Vagina (tissue), 2 donors: ENCODE measurements around the gene KCTD16. TPM values are rescaled to one million over a fixed set of nuclear protein-coding genes. Genes with fewer than 3 reads are reported as not detected.

Experiments
- DNase-seq, 2 donors: peaks; one replicate each; pipeline ENCODE4 v3.0.0-alpha.2; 2017; ENCODE audit errors: extremely low spot score in 2 of 2
- H3K27ac ChIP-seq: fragments of 200-600 bp; sonication (generic); one replicate; pipeline ENCODE4 v1.5.1; 2019
- H3K27me3 ChIP-seq: fragments of 200-600 bp; sonication (generic); one replicate; pipeline ENCODE4 v1.5.1; 2019
- H3K36me3 ChIP-seq, 2 donors: fragments of 200-600 bp; sonication (generic); one replicate each; pipeline ENCODE4 v1.5.1; 2017 to 2019
- H3K4me1 ChIP-seq: fragments of 200-600 bp; sonication (generic); one replicate; pipeline ENCODE4 v1.5.1; 2019
- H3K4me3 ChIP-seq, 2 donors: fragments of 200-600 bp; sonication (generic); 1 replicate in 1 of 2; 2 replicates in 1 of 2; pipeline ENCODE4 v1.5.1; 2016 to 2019
- H3K9me3 ChIP-seq: fragments of 200-600 bp; sonication (generic); one replicate; pipeline ENCODE4 v1.5.1; 2019
- CTCF ChIP-seq, 3 experiments: fragments of 450-650 bp in 2 of 3; fragments of 200-600 bp in 1 of 3; sonication (generic) in 1 of 3; IDR thresholded peaks; one replicate each; pipeline ENCODE4 v1.5.1; 2017 to 2019; ENCODE audit warnings: antibody characterized with exemption in 3 of 3, mild to moderate bottlenecking in 2 of 3, moderate library complexity in 2 of 3
- POLR2A ChIP-seq, 2 donors: fragments of 450-650 bp; IDR thresholded peaks; one replicate each; pipeline ENCODE4 v1.6.1; 2017; ENCODE audit warnings: antibody characterized with exemption in 2 of 2, mild to moderate bottlenecking in 2 of 2, moderate library complexity in 2 of 2
- POLR2AphosphoS5 ChIP-seq, 2 donors: sonication (generic); formaldehyde crosslinking; IDR thresholded peaks; one replicate each; pipeline ENCODE4 v1.9.0; 2017; ENCODE audit warnings: antibody characterized with exemption in 2 of 2, mild to moderate bottlenecking in 2 of 2, low read depth in 1 of 2; ENCODE audit not compliant: insufficient read depth in 1 of 2
- intact Hi-C: fragments of 100-400 bp; cut with DNase I; formaldehyde crosslinking; loops from one replicate; pipeline ENCODE4 v1.15.1; 2023
- total RNA-seq: library from RNA; depleted of rRNA; stranded (reverse); fragments of >200 nt; gene quantifications from one replicate; pipeline ENCODE4 v1.2.3, GENCODE V29; 2016

KCTD16 gene
- total RNA-seq, 1 donor from 2014 or later: 0.25 TPM

- TF ChIP-seq CTCF (IDR thresholded peaks at IDR 0.05) (no peak), POLR2A (IDR thresholded peaks at IDR 0.05) (no peak), POLR2AphosphoS5 (IDR thresholded peaks at IDR 0.05; ENCODE audit: insufficient read depth in 1 of 2, low read depth in 1 of 2) (no peak)
- peaks cover 4% of the 10 kb centered on the region for H3K9me3 ChIP-seq
- DNase-seq: no peak
- no peak overlapping the region for H3K27ac ChIP-seq
- intact Hi-C loops: no loop called here
- no peaks in the 10 kb centered on the region for H3K4me1 ChIP-seq
- H3K27me3 ChIP-seq: no peaks in the 10 kb centered on the region
- no peak overlapping the region for H3K4me3 ChIP-seq
- no peaks in the 10 kb centered on the region for H3K36me3 ChIP-seq
Measured at GRCh38 chr5:144487207-144487606, 316.5 kb downstream of the KCTD16 start.

GRCh38 chr5:144487761-144488160, 317.1 kb downstream of the KCTD16 start:
- no peak overlapping the region for H3K4me3 ChIP-seq
- no peaks in the 10 kb centered on the region for H3K4me1 ChIP-seq
- H3K27ac ChIP-seq: no peak overlapping the region
- intact Hi-C loops: no loop called here
- DNase-seq: no peak
- H3K36me3 ChIP-seq: no peaks in the 10 kb centered on the region
- H3K27me3 ChIP-seq: no peaks in the 10 kb centered on the region
- peaks cover 4% of the 10 kb centered on the region for H3K9me3 ChIP-seq
- TF ChIP-seq CTCF (IDR thresholded peaks at IDR 0.05) (no peak), POLR2A (IDR thresholded peaks at IDR 0.05) (no peak), POLR2AphosphoS5 (IDR thresholded peaks at IDR 0.05; ENCODE audit: insufficient read depth in 1 of 2, low read depth in 1 of 2) (no peak)

GRCh38 chr5:144503123-144503522, 332.4 kb downstream of the KCTD16 start:
- Histone ChIP-seq H3K27me3 (no peaks in the 10 kb centered on the region), H3K36me3 (no peaks in the 10 kb centered on the region), H3K4me1 (no peaks in the 10 kb centered on the region), H3K27ac (no peak overlapping the region), H3K4me3 (no peak overlapping the region), H3K9me3 (no peaks in the 10 kb centered on the region)
- intact Hi-C loops: no loop called here
- no peak for TF ChIP-seq POLR2A (IDR thresholded peaks at IDR 0.05)
- no peak for TF ChIP-seq CTCF (IDR thresholded peaks at IDR 0.05)
- no peak for TF ChIP-seq POLR2AphosphoS5 (IDR thresholded peaks at IDR 0.05; ENCODE audit: insufficient read depth in 1 of 2, low read depth in 1 of 2)
- no peak for DNase-seq

GRCh38 chr5:144504929-144505577, 334.4 kb downstream of the KCTD16 start:
- Histone ChIP-seq H3K9me3 (no peaks in the 10 kb centered on the region), H3K36me3 (no peaks in the 10 kb centered on the region), H3K4me1 (no peaks in the 10 kb centered on the region), H3K4me3 (no peak overlapping the region), H3K27me3 (no peaks in the 10 kb centered on the region), H3K27ac (no peak overlapping the region)
- DNase-seq: no peak
- TF ChIP-seq CTCF (IDR thresholded peaks at IDR 0.05) (no peak), POLR2AphosphoS5 (IDR thresholded peaks at IDR 0.05; ENCODE audit: insufficient read depth in 1 of 2, low read depth in 1 of 2) (no peak), POLR2A (IDR thresholded peaks at IDR 0.05) (no peak)
- intact Hi-C loops: no loop called here

- DNase-seq: no peak
- Histone ChIP-seq H3K4me1 (no peaks in the 10 kb centered on the region), H3K27me3 (no peaks in the 10 kb centered on the region), H3K36me3 (no peaks in the 10 kb centered on the region), H3K27ac (no peak overlapping the region), H3K9me3 (no peaks in the 10 kb centered on the region), H3K4me3 (no peak overlapping the region)
- intact Hi-C loops: no loop called here
- TF ChIP-seq POLR2A (IDR thresholded peaks at IDR 0.05) (no peak), CTCF (IDR thresholded peaks at IDR 0.05) (no peak), POLR2AphosphoS5 (IDR thresholded peaks at IDR 0.05; ENCODE audit: insufficient read depth in 1 of 2, low read depth in 1 of 2) (no peak)
Measured at GRCh38 chr5:144510845-144511579, 340.3 kb downstream of the KCTD16 start.
